ENCODE results near the gene VIPAS39. TPM values are rescaled to one million over a fixed set of nuclear protein-coding genes. Genes with fewer than 3 reads are reported as not detected.

VIPAS39 gene
- total RNA-seq, 6 experiments from 2014 or later = 7.2 to 9.9 (median 8.6) TPM

DNA sequence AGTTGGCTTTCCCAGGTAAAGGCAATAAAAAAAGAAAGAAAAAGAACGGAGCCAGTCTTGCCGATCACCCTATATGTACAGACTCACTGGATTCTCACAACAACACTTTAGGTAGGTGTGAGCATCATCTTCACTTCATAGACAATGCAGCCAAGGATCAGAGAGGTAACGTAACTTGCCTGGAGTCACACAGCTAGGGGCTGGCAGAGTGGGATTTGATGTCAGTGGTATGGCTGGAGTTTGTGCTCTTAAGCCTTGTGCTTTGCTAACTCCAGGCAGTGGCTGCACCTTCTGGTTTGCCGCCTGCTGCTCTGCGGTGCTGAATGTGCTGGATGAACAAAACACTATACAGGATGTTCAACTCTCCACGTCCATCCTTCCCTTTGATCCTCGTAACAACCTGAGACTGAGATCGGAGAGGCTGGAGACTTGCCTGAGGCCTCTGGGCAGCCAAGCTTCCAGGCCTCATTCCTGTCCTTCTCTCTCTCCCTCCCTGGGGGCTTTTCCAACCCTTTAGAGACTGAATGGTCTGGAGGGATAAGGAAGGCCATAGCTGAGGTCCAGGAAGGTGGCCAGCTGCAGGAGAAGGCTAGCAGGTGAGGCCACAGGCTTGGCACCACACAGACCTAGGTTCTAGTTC lies 33.1 kb upstream of the VIPAS39 start:
- ATAC-seq = no peak
- WGBS (ENCODE audit: insufficient coverage, low coverage, low lambda C conversion rate, missing lambda C conversion rate) = 73% methylated on average over 4 of the region's 8 CpGs

DNA sequence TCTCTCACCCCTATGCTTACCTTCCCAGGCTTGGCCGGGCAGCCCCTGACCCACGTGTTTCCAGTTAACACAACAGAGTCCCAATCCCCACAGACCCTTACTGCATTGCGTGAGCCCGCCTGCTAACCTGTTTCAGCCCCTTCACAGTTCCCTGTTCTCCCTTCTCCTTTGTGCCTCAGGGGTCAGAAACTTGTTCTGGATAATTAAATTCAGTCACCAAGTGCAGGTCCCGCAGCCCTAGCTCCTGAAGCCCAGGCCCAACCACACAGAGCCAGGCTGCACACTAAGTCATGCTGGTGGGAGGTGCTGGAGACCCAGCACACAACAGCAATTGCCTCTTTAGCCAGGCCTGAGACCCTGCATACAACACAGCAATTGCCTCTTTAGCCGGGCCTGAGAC lies 31.6 kb upstream of the VIPAS39 start:
- DNase-seq (no peak), ATAC-seq (no peak)
- 79% methylated on average over 5 of the region's 6 CpGs for WGBS (ENCODE audit: insufficient coverage, low coverage, low lambda C conversion rate, missing lambda C conversion rate)
- intact Hi-C loops (cut with DNase I) = no loop called here
- Histone ChIP-seq H3K27ac (no peak overlapping the region), H3K36me3 (no peaks in the 10 kb centered on the region), H3K4me3 (no peak overlapping the region), H3K27me3 (no peaks in the 10 kb centered on the region), H3K4me1 (no peaks in the 10 kb centered on the region), H3K9me3 (no peaks in the 10 kb centered on the region)
- TF ChIP-seq, protein P1, sequence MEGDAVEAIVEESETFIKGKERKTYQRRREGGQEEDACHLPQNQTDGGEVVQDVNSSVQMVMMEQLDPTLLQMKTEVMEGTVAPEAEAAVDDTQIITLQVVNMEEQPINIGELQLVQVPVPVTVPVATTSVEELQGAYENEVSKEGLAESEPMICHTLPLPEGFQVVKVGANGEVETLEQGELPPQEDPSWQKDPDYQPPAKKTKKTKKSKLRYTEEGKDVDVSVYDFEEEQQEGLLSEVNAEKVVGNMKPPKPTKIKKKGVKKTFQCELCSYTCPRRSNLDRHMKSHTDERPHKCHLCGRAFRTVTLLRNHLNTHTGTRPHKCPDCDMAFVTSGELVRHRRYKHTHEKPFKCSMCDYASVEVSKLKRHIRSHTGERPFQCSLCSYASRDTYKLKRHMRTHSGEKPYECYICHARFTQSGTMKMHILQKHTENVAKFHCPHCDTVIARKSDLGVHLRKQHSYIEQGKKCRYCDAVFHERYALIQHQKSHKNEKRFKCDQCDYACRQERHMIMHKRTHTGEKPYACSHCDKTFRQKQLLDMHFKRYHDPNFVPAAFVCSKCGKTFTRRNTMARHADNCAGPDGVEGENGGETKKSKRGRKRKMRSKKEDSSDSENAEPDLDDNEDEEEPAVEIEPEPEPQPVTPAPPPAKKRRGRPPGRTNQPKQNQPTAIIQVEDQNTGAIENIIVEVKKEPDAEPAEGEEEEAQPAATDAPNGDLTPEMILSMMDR (IDR thresholded peaks at IDR 0.05) = no peak
- no peak for TF ChIP-seq POLR2A (IDR thresholded peaks at IDR 0.05)

More for the DNA sequence above, 33.1 kb upstream of the VIPAS39 start:
- TF ChIP-seq, protein P1 (IDR thresholded peaks at IDR 0.05) = no peak
- no peak for TF ChIP-seq POLR2A (IDR thresholded peaks at IDR 0.05)
- Histone ChIP-seq H3K36me3 (no peaks in the 10 kb centered on the region), H3K4me3 (no peak overlapping the region), H3K4me1 (no peaks in the 10 kb centered on the region), H3K27me3 (no peaks in the 10 kb centered on the region), H3K9me3 (no peaks in the 10 kb centered on the region), H3K27ac (no peak overlapping the region)
- intact Hi-C loops (cut with DNase I) = no loop called here
- no peak for DNase-seq

DNA sequence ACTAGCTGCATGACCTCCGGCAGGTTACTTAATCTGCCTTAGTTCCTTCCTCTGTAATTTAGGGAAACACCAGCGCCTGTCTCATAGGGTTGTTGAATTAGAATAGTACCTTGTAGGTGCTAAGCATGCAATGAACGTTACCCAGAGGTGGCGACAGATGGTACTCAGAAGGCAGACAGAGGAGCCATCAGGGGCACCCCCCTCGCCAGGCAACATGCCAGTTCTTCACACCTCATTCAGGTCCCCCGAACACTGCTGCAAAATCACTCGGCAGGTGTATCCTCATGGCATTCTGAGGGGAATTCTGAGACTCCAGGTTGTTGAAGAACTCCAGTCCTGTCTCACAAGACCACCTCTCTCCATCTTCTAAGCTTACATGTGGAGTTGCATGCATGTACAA lies 31.2 kb upstream of the VIPAS39 start:
- no peak overlapping the region for H3K4me3 ChIP-seq
- WGBS (ENCODE audit: insufficient coverage, low coverage, low lambda C conversion rate, missing lambda C conversion rate) = 71% methylated on average over 4 of the region's 7 CpGs
- DNase-seq (no peak), ATAC-seq (no peak)
- no peaks in the 10 kb centered on the region for H3K27me3 ChIP-seq
- no peaks in the 10 kb centered on the region for H3K9me3 ChIP-seq
- no peaks in the 10 kb centered on the region for H3K36me3 ChIP-seq
- H3K4me1 ChIP-seq = no peaks in the 10 kb centered on the region
- intact Hi-C loops (cut with DNase I) = no loop called here
- TF ChIP-seq, protein P1 (IDR thresholded peaks at IDR 0.05) = no peak
- no peak for TF ChIP-seq POLR2A (IDR thresholded peaks at IDR 0.05)
- H3K27ac ChIP-seq = no peak overlapping the region

DNA sequence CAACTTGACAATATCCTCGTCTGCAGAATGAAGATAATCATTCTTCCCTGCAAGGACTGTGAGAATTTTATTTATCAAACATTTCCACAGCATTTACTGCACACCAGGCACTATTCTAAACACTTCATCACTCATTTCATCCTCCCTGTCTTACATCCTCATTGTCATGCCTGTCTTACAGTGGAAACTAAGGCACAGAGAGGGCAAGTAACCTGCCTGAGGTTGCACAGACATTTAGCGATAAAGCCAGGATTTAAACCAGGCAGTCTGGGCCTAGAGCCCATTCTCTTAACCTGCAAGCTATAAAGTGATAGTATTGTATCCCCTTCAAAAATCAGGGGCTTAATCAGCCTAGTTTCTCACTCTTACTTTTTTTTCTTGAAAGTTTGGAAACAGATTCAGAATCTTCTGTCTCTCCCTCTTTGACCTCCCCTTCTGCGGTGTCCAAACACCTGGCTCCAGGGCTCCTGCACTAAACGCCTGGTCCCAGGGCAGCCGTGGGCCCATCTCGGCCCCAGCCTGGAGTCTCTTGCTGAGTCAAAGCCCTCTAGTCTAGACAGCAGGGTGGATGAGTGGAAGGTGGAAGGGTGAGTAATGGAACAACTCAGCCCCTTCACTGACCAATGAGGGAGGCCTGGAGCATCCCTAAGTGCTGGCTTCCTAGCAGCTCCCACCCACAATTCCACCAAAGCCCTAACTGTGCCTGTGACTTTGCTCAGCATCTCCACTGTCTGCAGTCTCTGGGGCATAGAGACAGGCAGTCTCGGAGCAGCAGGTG lies 28.7 kb upstream of the VIPAS39 start:
- H3K27me3 ChIP-seq = no peaks in the 10 kb centered on the region
- no peak for ATAC-seq
- 79% methylated on average over 4 of the region's 7 CpGs for WGBS (ENCODE audit: insufficient coverage, low coverage, low lambda C conversion rate, missing lambda C conversion rate)
- DNase-seq = no peak
- no peak overlapping the region for H3K4me3 ChIP-seq
- no peaks in the 10 kb centered on the region for H3K9me3 ChIP-seq
- intact Hi-C loops (cut with DNase I) = no loop called here
- H3K36me3 ChIP-seq = no peaks in the 10 kb centered on the region
- TF ChIP-seq, protein P1 (IDR thresholded peaks at IDR 0.05) = no peak
- TF ChIP-seq POLR2A (IDR thresholded peaks at IDR 0.05) = no peak
- no peak overlapping the region for H3K27ac ChIP-seq
- no peaks in the 10 kb centered on the region for H3K4me1 ChIP-seq
